Measurements from ENCODE around the gene HAUS7.

The HAUS7 gene

DNA sequence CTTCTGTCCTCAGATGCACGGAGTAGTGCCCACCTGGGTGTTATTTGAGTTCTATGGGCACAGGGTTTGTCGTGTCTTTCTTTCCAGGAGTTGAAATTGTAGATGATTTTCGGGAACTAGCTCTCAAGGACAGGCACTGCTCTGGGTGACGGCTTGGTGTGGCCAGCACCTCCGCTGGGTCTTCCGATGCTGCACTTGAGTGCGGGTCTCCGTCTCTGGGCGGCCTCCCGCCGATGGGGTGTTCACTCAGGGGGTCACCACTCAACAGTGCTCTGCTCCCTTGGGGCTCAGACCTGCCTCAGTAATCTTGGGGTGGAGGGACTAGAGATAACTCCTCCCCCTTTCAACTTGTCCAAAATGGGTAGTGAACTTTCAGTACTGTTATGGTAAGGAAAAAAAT lies 56.6 kb downstream of the HAUS7 start (continued):
- TF ChIP-seq ZNF549 (tag by site-specific recombination; IDR thresholded peaks at IDR 0.05) (no peak), ZNF514 (tag by site-specific recombination; IDR thresholded peaks at IDR 0.05) (no peak), KLF1 (tag by site-specific recombination; IDR thresholded peaks at IDR 0.05) (no peak), ZNF596 (tag by site-specific recombination; IDR thresholded peaks at IDR 0.05) (no peak), ZNF274 (IDR thresholded peaks at IDR 0.05; ENCODE audit: low read length) (no peak), ZNF274 (tag by site-specific recombination; IDR thresholded peaks at IDR 0.05; ENCODE audit: borderline replicate concordance) (no peak)
- TF ChIP-seq, protein P1, sequence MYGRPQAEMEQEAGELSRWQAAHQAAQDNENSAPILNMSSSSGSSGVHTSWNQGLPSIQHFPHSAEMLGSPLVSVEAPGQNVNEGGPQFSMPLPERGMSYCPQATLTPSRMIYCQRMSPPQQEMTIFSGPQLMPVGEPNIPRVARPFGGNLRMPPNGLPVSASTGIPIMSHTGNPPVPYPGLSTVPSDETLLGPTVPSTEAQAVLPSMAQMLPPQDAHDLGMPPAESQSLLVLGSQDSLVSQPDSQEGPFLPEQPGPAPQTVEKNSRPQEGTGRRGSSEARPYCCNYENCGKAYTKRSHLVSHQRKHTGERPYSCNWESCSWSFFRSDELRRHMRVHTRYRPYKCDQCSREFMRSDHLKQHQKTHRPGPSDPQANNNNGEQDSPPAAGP (tag by site-specific recombination; IDR thresholded peaks at IDR 0.05) = no peak

DNA sequence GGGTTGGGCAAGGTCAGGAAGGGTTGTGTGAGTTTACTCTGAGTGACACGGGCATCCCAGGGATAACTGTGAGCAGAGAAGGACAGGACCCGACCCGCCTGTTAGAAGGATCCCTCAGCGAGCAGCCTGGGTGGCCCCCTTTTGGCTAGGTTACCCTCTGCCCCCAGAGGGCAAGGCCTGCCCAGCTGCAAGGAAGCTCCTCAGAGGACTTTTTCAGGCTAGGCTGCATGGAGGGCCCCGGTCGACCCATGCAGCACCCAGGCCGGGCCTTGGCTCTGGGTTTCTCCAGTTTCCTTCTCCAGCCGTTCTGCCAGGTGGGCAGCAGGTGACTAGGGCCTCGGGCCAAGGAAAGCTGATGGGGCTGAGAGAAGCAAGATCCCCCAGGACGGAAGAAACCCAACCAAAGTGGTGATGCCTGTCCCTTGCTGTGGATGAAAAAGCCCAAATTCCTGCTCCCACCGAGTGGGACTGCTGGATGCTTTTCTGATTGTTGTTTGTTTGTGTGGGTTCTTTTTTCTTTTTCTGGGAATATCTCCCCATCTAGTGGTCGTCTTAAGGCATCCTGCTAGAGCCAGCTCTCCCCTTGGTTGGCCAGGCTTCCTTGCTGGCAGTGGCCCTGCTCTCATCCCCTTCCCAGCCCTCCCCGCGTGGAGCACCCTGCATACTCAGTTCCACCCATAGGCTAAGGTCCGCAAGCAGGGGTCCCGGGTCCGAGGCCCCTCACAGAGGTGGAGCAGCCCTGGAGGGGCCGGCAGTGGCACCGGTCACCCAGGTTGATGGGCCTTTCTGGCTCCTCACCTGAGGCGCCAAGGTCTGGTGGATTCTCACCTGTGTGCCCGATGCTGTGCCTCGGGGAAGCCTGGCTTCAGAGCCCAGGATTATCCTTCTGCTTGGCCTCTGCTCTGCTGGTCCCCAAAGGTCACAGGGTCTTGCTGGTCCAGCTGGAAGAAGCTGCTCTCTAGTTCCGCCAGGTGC lies 57.3 kb downstream of the HAUS7 start:
- ChIA-PET CTCF (interaction anchor here (1.2 to 1.6 kb wide), 2 partner anchors 25 to 471 kb away, joined by 4 to 8 read pairs; no protein-coding TSS in a partner anchor), POLR2A (no interaction called here)
- no peaks in the 10 kb centered on the region for H3K36me3 ChIP-seq (ENCODE audit: control insufficient read depth in 2 of 2, insufficient read depth in 1 of 2, low read length in 2 of 2)
- no peak overlapping the region for H3K4me3 ChIP-seq (ENCODE audit: low read depth, low read length)
- TF ChIP-seq, protein P2, sequence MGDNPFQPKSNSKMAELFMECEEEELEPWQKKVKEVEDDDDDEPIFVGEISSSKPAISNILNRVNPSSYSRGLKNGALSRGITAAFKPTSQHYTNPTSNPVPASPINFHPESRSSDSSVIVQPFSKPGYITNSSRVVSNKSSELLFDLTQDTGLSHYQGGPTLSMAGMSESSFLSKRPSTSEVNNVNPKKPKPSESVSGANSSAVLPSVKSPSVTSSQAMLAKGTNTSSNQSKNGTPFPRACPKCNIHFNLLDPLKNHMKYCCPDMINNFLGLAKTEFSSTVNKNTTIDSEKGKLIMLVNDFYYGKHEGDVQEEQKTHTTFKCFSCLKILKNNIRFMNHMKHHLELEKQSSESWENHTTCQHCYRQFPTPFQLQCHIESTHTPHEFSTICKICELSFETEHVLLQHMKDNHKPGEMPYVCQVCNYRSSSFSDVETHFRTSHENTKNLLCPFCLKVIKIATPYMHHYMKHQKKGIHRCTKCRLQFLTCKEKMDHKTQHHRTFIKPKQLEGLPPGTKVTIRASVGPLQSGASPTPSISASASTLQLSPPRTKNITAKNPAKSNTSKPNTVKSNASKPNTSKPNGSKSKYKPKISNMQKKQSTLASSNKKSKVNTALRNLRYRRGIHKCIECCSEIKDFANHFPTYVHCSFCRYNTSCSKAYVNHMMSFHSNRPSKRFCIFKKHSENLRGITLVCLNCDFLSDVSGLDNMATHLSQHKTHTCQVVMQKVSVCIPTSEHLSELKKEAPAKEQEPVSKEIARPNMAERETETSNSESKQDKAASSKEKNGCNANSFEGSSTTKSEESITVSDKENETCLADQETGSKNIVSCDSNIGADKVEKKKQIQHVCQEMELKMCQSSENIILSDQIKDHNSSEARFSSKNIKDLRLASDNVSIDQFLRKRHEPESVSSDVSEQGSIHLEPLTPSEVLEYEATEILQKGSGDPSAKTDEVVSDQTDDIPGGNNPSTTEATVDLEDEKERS (tag by site-specific recombination; IDR thresholded peaks at IDR 0.05) = no peak
- TF ChIP-seq ZNF654 (tag by site-specific recombination; IDR thresholded peaks at IDR 0.05; ENCODE audit: low read depth) = peak; percentile 53
- no peaks in the 10 kb centered on the region for H3K9me3 ChIP-seq (ENCODE audit: control insufficient read depth, insufficient read depth, low read depth, low read length)
- no peaks in the 10 kb centered on the region; the same call in 1 of the 2 replicates for H3K4me1 ChIP-seq (ENCODE audit: control insufficient read depth, insufficient read depth, low read length)
- H3K27ac ChIP-seq (ENCODE audit: extremely low read depth, low read depth, low read length) = no peak overlapping the region

DNA sequence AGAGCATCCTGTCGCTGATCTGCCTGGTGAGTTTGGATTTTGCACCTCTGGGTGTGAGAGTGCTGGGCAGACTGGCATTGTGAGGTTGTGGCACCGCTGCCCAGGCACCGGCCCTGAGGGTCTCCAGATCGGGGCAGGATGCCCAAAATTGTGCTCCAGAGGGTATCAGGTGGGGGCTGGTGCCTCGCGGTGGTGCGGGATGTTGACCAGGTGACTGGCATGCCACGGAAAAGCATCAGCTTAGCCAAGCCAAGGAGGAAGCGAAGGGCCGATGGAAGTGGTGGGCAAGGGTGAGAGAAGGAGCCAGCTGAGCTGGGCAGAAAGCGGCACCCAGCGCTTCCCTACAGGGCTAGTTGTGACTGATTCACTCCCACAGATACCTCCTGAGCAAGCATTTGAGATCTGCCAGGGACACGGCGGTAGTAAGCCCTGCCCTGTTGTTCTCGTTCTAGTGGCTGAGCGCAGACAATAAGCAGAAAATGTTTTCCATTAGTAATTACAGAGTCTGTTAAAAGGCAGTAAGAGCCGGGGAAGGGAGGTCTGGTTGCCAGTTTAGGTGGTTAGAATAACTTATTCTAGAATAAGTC lies 58.3 kb downstream of the HAUS7 start:
- ChIA-PET CTCF (no interaction called here), POLR2A (no interaction called here)
- H3K27ac ChIP-seq (ENCODE audit: extremely low read depth, low read depth, low read length) = no peak overlapping the region
- TF ChIP-seq PRDM1 (tag by site-specific recombination; IDR thresholded peaks at IDR 0.05) (no peak), ZNF677 (tag by site-specific recombination; IDR thresholded peaks at IDR 0.05) (no peak), KLF10 (tag by site-specific recombination; IDR thresholded peaks at IDR 0.05) (no peak)
- H3K4me1 ChIP-seq (ENCODE audit: control insufficient read depth, insufficient read depth, low read length) = no peaks in the 10 kb centered on the region; the same call in 1 of the 2 replicates
- H3K36me3 ChIP-seq (ENCODE audit: control insufficient read depth in 2 of 2, insufficient read depth in 1 of 2, low read length in 2 of 2) = no peaks in the 10 kb centered on the region
- no peaks in the 10 kb centered on the region for H3K9me3 ChIP-seq (ENCODE audit: control insufficient read depth, insufficient read depth, low read depth, low read length)
- peak overlapping the region; percentile 31; the same call in 1 of the 2 replicates for H3K4me3 ChIP-seq (ENCODE audit: low read depth, low read length)

DNA sequence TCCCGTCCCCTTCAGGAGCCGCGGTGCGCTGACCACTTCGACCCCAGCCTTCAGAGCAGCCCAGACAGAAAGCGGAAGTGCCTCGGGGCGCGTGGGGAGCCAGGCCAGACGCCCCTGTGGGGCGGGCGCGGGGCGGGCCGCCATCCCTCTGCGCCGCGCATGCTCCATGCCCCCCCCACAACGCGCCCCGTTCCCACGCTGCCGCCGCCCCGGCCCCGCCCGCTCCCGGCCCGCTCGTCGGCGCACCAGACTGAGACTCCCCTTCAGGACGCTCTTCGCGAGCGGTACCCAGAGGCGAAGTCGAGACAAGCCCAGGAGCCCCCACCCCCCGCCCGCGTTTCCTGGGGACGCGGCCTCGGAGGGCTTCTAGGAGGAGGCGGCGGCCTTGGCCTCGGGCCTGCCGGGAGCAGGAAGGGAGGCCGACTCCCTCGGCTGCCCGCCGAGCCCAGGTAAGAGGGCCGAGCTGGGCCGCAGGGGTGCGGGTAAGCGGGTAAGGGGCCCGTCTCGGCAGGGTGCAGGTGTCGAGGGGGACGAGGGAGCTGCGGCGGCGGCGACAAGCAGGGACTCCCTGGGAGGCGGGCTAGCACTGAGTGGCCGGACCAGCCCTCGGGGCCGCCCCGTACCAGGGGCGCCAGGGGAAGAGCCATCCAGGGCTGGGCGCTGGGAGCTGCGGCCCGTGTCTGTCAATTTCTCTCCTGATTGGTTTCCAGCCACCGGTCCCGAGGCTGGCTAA lies 59.0 kb downstream of the HAUS7 start, which contains the start of gene ZFP92:
Gene ZFP92 (plus strand): TSS at position 218 of the 733 bp plus-strand sequence. CDS start 6,851 bp downstream, outside the sequence.
- ChIA-PET CTCF (no interaction called here), POLR2A (no interaction called here)
- no peak within 1 kb of the TSS for H3K27ac ChIP-seq (ENCODE audit: extremely low read depth, low read depth, low read length)
- no peaks in the 10 kb centered on the region for H3K36me3 ChIP-seq (ENCODE audit: control insufficient read depth in 2 of 2, insufficient read depth in 1 of 2, low read length in 2 of 2)
- H3K4me1 ChIP-seq (ENCODE audit: control insufficient read depth, insufficient read depth, low read length) = no peaks in the 10 kb centered on the region; the same call in 1 of the 2 replicates
- no peaks in the 10 kb centered on the region for H3K9me3 ChIP-seq (ENCODE audit: control insufficient read depth, insufficient read depth, low read depth, low read length)
- H3K4me3 ChIP-seq (ENCODE audit: low read depth, low read length) = peak within 1 kb of the TSS; percentile 31
- TF ChIP-seq SCRT1 (tag by site-specific recombination; IDR thresholded peaks at IDR 0.05; ENCODE audit: borderline replicate concordance) = no peak
- TF ChIP-seq ZNF610 (tag by site-specific recombination; IDR thresholded peaks at IDR 0.05; ENCODE audit: borderline replicate concordance) = no peak
- TF ChIP-seq ZNF555 (tag by site-specific recombination; conservative IDR thresholded peaks at IDR 0.05) = no peak
- no peak for TF ChIP-seq ZNF223 (tag by site-specific recombination; IDR thresholded peaks at IDR 0.05)
- TF ChIP-seq ZNF785 (tag by site-specific recombination; IDR thresholded peaks at IDR 0.05) = no peak
- no peak for TF ChIP-seq ZNF214 (tag by site-specific recombination; IDR thresholded peaks at IDR 0.05; ENCODE audit: borderline replicate concordance)
- no peak for TF ChIP-seq ZNF24 (tag by site-specific recombination; IDR thresholded peaks at IDR 0.05)
- TF ChIP-seq, protein P3, sequence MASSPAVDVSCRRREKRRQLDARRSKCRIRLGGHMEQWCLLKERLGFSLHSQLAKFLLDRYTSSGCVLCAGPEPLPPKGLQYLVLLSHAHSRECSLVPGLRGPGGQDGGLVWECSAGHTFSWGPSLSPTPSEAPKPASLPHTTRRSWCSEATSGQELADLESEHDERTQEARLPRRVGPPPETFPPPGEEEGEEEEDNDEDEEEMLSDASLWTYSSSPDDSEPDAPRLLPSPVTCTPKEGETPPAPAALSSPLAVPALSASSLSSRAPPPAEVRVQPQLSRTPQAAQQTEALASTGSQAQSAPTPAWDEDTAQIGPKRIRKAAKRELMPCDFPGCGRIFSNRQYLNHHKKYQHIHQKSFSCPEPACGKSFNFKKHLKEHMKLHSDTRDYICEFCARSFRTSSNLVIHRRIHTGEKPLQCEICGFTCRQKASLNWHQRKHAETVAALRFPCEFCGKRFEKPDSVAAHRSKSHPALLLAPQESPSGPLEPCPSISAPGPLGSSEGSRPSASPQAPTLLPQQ (tag by site-specific recombination; IDR thresholded peaks at IDR 0.05) = no peak

Measured in HEK293 (cell line).